Measurements from ENCODE around the gene DNM3.

GRCh38 chr1:172273647-172274396 is 432.5 kb downstream of the DNM3 start:
- TF ChIP-seq CTCF (IDR thresholded peaks at IDR 0.05) (no peak), EZH2 (IDR thresholded peaks at IDR 0.05; ENCODE audit: borderline replicate concordance, insufficient read depth, low read depth, low read length, poor library complexity, severe bottlenecking) (no peak)
